BJ (cell line): ENCODE measurements around the gene PCDHGA5. TPM values are rescaled to one million over a fixed set of nuclear protein-coding genes. Genes with fewer than 3 reads are reported as not detected.
"Not testable (repeated sequence)": the region's sequence is repeated elsewhere in the genome, so short reads cannot be mapped to it uniquely, and the experiment has no call there.

ENCODE experiments used
- CTCF ChIA-PET: fragments of 350-600 bp; formaldehyde crosslinking; extraction: SDS; loops from one replicate; lab custom pipeline; 2021; ENCODE audit warnings: antibody characterized with exemption, inconsistent platforms; lab: Yijun Ruan, JAX
- POLR2A ChIA-PET: fragments of 300-600 bp; sonication (Branson Sonifier 250); formaldehyde crosslinking; extraction: SDS; loops from one replicate; lab custom pipeline; 2021; ENCODE audit warnings: antibody characterized with exemption; lab: Charles Lee
- DNase-seq: peaks from one replicate; pipeline ENCODE4 v3.0.0-alpha.2; 2011; ENCODE audit warnings: low read depth
- H3K27me3 ChIP-seq: 2 replicates; pipeline ENCODE4 v1.6.0; 2011; ENCODE audit warnings: low read length; ENCODE audit not compliant: control insufficient read depth, insufficient read depth
- H3K36me3 ChIP-seq: 2 replicates; pipeline ENCODE4 v1.5.1; 2011; ENCODE audit warnings: low read length; ENCODE audit not compliant: control insufficient read depth, insufficient read depth
- H3K4me3 ChIP-seq: 2 replicates; pipeline ENCODE4 v1.5.1; 2011; ENCODE audit warnings: low read depth, mild to moderate bottlenecking, control low read depth, low read length
- CTCF ChIP-seq: IDR thresholded peaks from 2 replicates; pipeline ENCODE4 v1.5.1; 2011; ENCODE audit warnings: low read depth, mild to moderate bottlenecking, control low read depth, inconsistent platforms, low read length, moderate library complexity; ENCODE audit not compliant: insufficient read depth
- polyA plus RNA-seq: library from polyadenylated mRNA; depleted of rRNA; stranded (reverse); fragments of >200 nt; gene quantifications from 2 replicates; pipeline ENCODE4 v1.2.3, GENCODE V29; 2011

PCDHGA5 gene
- polyA plus RNA-seq, 1 experiment = 1.6 TPM

GRCh38 chr5:141384471-141385267 is 20.7 kb downstream of the PCDHGA5 start:
- no peaks in the 10 kb centered on the region; the same call in 1 of the 2 replicates for H3K36me3 ChIP-seq
- no peak for TF ChIP-seq CTCF
- CTCF ChIA-PET = interaction anchor here (4.1 kb wide), 1 partner anchor 14 kb away, joined by 16 read pairs; the partner anchor contains the start of gene PCDHGB3
- DNase-seq = no peak
- POLR2A ChIA-PET = no interaction called here
- H3K27me3 ChIP-seq = no peaks in the 10 kb centered on the region
- H3K4me3 ChIP-seq = no peak overlapping the region

- CTCF ChIA-PET = interaction anchor here (0.8 to 4.1 kb wide), 7 partner anchors 14 to 176 kb away, joined by 3 to 16 read pairs (median 4); partner anchors contain the start of genes PCDHGA11, PCDHGA2 and PCDHGB3
- DNase-seq, H3K36me3 ChIP-seq, POLR2A ChIA-PET, H3K27me3 ChIP-seq: not testable (repeated sequence)
- TF ChIP-seq CTCF = peak; percentile 60
- H3K4me3 ChIP-seq = peak within 1 kb of the TSS; percentile 22; the same call in 1 of the 2 replicates
Observed at GRCh38 chr5:141387557-141388311, 23.8 kb downstream of the PCDHGA5 start, which contains the start of gene PCDHGB4. TSS of gene PCDHGB4 (plus strand) at chr5:141387698. CDS start at chr5:141387885, 187 bp downstream.

DNA sequence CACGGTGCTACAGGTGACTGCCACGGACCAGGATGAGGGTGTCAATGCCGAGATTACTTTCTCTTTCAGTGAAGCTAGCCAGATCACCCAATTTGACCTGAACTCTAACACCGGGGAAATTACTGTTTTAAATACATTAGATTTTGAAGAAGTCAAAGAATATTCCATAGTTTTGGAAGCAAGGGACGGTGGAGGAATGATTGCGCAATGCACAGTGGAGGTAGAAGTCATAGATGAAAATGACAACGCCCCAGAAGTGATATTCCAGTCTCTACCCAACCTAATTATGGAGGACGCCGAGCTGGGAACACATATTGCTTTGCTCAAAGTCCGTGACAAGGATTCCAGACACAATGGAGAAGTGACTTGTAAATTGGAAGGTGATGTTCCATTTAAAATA is 24.7 kb downstream of the PCDHGA5 start:
- no peak for TF ChIP-seq CTCF
- H3K27me3 ChIP-seq = no peaks in the 10 kb centered on the region
- no peak for DNase-seq
- H3K36me3 ChIP-seq = peaks cover 2% of the 10 kb centered on the region; the same call in 1 of the 2 replicates
- POLR2A ChIA-PET = no interaction called here
- CTCF ChIA-PET = interaction anchor here (1.0 to 4.1 kb wide), 5 partner anchors 11 to 175 kb away, joined by 3 to 16 read pairs (median 4); partner anchors contain the start of genes PCDHGA10, PCDHGA11 and PCDHGB3
- H3K4me3 ChIP-seq = no peak overlapping the region

GRCh38 chr5:141389153-141390042 is 25.4 kb downstream of the PCDHGA5 start:
- POLR2A ChIA-PET = no interaction called here

More at GRCh38 chr5:141389153-141390042, 25.4 kb downstream of the PCDHGA5 start:
- no peak for DNase-seq
- CTCF ChIA-PET = interaction anchor here (1.0 to 4.7 kb wide), 9 partner anchors 12 to 175 kb away, joined by 3 to 19 read pairs (median 6); partner anchors contain the start of genes PCDHGA10, PCDHGA12, PCDHGA6 and PCDHGB3
- H3K36me3 ChIP-seq = peaks cover 2% of the 10 kb centered on the region; the same call in 1 of the 2 replicates
- H3K4me3 ChIP-seq = no peak overlapping the region
- H3K27me3 ChIP-seq = no peaks in the 10 kb centered on the region
- TF ChIP-seq CTCF = no peak
